Fibroblast of skin of left quadriceps (primary cell): ENCODE measurements around the gene ANO7.
A peak's percentile ranks its signal among the peaks of the same experiment; 100 is the strongest.

Source experiments
- DNase-seq, 2 experiments: peaks; one replicate each; pipeline ENCODE4 v3.0.0-alpha.2; 2013; ENCODE audit warnings: low read depth in 2 of 2

ANO7 gene, protein sequence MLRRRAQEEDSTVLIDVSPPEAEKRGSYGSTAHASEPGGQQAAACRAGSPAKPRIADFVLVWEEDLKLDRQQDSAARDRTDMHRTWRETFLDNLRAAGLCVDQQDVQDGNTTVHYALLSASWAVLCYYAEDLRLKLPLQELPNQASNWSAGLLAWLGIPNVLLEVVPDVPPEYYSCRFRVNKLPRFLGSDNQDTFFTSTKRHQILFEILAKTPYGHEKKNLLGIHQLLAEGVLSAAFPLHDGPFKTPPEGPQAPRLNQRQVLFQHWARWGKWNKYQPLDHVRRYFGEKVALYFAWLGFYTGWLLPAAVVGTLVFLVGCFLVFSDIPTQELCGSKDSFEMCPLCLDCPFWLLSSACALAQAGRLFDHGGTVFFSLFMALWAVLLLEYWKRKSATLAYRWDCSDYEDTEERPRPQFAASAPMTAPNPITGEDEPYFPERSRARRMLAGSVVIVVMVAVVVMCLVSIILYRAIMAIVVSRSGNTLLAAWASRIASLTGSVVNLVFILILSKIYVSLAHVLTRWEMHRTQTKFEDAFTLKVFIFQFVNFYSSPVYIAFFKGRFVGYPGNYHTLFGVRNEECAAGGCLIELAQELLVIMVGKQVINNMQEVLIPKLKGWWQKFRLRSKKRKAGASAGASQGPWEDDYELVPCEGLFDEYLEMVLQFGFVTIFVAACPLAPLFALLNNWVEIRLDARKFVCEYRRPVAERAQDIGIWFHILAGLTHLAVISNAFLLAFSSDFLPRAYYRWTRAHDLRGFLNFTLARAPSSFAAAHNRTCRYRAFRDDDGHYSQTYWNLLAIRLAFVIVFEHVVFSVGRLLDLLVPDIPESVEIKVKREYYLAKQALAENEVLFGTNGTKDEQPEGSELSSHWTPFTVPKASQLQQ

DNA sequence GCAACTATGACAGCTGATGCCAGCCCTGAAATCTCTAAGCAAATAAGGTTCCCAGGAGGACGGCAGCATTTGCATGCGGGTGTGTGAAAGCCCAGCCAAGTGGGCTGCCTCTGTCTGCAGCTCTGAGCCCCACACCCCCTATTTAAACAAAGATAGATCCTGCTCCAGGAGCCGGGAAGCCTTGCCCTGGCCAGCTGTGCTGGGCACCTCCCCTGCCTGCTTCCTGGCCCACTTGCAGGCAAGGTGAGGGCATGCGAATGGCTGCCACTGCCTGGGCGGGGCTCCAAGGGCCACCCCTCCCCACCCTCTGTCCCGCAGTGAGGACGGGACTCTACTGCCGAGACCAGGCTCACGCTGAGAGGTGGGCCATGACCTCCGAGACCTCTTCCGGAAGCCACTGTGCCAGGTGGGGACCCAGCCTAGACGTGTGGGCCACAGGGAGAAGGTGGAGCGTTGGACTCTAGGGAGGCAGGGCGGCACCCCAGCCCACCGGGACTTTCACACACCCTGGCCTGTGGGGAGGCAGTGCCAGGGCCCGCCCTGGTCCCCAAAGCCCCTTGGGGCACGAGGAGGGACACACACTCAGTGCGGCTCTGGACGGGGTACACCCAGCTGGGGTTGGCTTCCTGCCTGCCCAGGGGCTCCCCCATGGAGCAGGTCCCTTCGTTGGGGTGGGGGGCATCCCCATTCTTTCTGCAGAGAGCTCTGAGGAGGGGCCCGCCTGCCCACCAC, at the start of gene ANO7:
TSS of gene ANO7 (plus strand) at position 317 of the 732 bp plus-strand sequence. CDS start 1,387 bp downstream, outside the sequence.
- no peak for DNase-seq

- DNase-seq, result no peak
Observed at GRCh38 chr2:241139531-241140444, 48.7 kb upstream of the ANO7 start.

DNA sequence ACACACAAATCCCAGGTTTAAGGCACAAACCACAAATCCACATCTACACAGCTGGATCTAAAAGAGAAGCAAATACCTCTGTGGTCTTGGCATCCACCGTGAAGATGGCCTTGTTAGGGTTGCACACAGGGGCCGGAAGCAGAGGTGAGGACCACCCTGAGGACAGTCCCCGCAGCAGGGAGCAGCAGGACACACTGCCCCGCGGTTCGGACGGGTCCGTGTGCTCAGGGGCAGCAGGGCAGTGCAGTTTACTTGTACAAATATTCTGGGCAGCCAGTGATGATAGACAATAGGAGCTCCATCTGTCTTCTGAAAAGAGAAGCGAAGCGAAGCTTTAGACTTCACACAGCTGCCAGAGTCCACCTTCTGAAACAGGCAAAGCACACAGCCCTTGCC, 48.0 kb upstream of the ANO7 start:
- DNase-seq, result no peak

- no peak for DNase-seq
Observed at GRCh38 chr2:241141214-241141770, 47.2 kb upstream of the ANO7 start.

DNA sequence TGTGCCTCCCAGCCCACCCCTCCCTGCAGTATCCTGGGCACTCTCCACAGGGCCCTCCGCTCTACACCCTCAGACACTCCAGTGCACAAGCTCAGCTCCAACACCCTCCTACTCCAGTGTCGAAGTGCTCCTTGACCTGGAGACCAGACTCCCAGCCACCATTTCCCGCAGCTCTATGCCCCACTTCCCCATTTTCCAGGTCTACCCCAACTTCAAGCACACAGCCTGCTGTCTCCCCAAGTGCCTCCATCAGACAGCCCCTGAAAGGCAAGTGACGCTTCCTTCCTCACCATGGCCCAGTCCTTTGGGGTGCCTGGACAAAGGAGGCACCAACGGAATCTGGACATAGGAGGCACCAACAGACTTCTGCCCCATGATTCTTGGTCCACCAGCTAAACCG, 46.4 kb upstream of the ANO7 start:
- no peak for DNase-seq

DNA sequence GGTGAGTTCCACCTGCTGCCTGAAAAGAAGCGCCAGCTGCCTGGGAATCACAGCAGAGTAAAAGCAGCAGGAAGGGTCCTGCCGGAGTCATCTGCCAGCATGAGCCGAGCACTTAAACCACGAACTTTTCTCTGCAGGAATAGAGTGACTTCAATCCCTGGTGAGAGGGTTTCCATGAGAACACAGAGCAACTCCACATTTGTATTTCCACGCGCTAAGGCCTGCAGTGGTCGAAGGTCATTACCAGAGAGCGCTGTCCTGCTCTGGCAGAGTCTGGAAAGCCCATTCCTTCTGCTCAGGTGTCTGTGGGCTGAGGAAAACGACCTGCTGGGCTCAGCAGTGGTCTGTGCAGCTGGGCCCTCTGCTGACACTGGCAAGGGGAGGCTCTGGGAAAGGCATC, 45.9 kb upstream of the ANO7 start:
- no peak for DNase-seq

DNA sequence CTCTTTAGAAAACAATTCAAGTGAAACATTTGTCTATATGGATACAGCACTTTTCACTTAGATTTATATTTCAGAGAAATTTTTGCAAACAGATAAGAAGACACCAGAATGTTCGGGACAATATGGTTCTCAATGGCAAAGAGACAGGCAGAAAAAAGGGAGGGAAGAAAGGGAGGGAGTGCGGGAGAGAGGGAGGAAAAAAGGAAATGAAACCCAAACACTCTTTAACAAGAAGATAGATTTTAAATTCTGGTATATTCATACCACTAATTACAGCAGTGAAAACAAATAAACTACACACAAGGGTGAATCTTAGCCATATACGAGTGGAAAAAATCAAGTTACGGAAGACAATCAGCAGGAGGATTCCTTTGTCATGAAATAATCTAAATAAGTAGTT, 42.2 kb upstream of the ANO7 start:
- DNase-seq, result no peak

DNA sequence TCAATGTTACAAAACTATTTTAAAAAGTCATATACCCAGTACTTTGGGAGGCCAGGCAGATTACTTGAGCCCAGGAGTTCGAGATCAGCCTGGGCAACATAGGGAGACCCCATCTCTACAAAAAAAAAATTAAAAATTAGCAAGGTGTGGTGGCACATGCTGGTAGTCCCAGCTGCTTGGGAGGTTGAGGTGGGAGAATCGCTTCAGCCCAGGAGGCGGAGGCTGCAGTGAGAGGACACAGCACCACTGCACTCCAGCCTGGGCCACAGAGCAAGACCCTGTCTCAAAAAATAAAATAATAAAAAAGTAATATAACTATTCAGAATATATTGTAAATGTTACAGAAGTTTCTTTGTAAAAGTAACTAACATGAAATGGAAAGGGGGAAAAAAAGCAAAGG, 41.1 kb upstream of the ANO7 start:
- no peak for DNase-seq

GRCh38 chr2:241148239-241148638, 40.2 kb upstream of the ANO7 start:
- DNase-seq, result no peak

- peak; percentile 74 to 79 for DNase-seq
Observed at GRCh38 chr2:241148891-241149674, 39.4 kb upstream of the ANO7 start, which contains the start of gene PASK. Gene PASK (minus strand): TSS chr2:241149472. CDS start chr2:241143032, 6,440 bp downstream.

GRCh38 chr2:241149675-241149924, 38.9 kb upstream of the ANO7 start:
- DNase-seq, result no peak

DNA sequence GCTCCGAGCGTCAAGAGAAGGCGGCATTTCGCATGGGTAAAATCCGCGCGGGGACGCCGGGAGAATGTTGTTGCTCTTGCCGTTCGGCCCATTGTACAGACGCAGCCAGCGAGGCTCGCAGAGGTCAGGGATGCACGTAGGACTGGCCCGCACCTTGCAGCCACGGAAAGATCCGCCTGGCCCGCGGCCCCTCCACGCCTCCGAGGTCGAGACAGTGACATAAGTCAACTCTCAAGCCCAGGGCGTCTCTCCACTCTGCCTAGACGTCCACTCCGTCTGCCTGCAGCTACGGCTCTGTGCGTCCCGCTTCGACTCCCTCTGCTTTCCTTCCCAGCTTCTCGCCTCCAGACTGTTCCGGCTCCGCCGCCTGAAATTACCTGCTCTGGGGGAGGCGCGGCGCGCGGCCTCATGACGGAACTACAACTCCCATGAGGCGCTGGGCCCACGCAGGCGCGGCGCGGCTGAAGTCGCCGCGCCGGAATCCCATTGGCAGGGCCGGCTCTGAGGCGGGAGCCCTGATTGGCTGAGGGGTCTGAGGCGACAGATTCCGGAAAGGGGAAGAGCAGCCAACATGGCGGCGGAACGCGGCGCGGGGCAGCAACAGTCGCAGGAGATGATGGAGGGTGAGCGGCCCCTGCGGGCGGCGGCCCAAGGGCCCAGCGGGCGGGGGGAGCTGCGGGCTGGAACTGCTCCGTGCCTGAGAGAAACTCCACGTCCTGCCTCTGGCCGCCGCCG, 38.4 kb upstream of the ANO7 start, which contains the start of gene PPP1R7:
TSS of gene PPP1R7 (plus strand) at position 543 of the 735 bp plus-strand sequence. CDS start at position 572, 29 bp downstream.
- peak; percentile 79 for DNase-seq

DNA sequence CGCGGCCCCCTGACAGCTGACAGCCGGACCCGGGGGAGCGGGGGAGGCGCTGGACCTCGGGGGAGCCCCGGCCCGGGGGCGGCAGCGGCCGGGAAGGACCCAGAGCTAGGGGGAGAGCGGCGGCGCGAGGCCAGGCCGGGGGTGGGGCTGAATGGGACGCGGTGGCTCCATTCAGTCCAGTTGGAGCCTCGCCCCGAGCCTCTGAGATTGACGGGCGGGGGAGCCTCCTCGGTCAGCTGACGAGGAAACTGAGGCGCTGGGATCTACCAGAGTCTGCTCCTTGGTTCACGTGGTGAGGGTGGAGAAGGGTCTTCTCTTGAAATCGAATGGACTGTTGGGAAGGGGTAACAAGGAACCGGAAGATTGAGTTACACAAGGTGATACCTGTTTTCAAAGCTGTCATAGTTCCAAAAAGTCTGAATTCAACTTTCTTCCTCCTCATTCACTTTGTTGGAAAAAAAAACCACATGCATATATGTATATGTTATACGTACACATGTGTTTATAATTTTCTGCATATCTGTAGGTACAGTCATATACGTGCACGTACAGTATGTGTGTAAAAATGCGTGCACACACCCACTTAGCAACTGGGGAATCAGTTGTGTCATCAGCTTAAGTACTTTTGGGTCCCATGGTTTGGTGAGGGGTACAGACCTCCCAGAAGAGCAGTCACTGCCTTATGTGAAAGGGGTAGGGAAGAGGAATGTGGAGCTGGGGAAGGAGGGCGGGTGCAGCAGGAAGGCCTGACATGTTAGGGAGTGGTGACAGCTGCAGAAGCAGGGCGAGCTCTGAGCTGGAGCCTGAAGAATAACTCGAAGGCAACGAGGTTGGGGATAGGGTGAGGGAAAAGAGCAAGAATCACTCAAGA, 37.6 kb upstream of the ANO7 start:
- no peak for DNase-seq

GRCh38 chr2:241151934-241152660, 36.4 kb upstream of the ANO7 start:
- no peak for DNase-seq

DNA sequence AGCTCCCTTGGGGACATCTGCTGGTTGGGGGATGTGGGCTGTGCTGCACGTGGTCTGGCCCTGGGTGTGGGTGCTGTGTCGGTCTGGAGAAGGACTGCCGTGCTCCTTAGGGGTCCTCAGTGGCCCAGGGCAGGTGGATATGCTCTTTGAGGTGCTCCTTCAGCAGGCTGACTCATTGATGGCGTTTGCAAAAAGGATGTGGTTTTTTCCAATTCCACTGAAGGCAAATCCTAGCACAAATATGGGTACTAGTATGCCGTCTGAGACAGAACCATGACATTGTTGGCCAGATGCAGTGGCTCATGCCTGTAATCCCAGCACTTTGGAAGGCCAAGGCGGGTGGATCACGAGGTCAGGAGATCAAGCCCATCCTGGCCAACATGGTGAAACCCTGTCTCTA, 34.9 kb upstream of the ANO7 start:
- no peak for DNase-seq

GRCh38 chr2:241154915-241155314, 33.6 kb upstream of the ANO7 start:
- DNase-seq, result no peak

- no peak for DNase-seq
Observed at GRCh38 chr2:241155936-241156335, 32.5 kb upstream of the ANO7 start.
